ENCODE results near the gene SPATA18. TPM values are rescaled to one million over a fixed set of nuclear protein-coding genes. Genes with fewer than 3 reads are reported as not detected.

SPATA18 gene
- total RNA-seq, 1 experiment from 2014 or later, result 0.47 TPM

DNA sequence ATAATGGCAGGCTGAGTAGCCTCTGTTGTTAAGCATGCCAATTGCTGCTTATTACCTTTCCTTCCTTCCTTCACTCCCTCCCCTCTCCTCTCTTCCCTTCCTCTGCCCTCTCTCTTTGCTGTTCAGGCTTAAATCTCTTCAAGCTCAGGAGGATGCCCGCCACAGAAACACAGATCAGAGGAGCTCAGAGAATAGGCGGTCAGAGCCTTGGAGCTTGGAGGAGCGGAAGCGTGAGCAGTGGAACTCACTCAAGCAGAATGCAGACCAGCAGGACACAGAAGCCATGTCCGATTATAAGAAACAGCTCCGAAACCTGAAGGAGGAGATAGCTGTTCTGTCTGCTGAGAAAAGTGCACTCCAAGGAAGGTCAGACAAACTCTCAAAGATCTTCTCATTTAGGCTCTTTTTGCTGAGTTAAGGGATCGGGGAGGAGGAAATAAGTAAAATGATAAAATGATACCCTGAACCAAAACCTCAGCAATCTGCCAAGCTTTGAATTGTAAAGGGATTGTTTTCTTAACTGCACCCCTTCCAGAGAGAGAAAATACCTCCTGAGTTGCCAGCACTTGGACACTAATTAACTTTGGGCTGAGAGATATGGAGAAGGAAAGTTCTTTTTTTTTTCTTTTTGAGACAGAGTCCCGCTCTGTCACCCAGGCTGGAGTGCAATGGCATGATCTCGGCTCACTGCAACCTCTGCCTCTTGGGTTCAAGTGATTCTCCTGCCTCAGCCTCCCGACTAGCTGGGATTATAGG is 20.9 kb downstream of the SPATA18 start:
- ATAC-seq, result no peak
- CTCF ChIA-PET, result no interaction called here
- intact Hi-C loops (cut with micrococcal nuclease), result no loop called here
- H3K27me3 ChIP-seq (ENCODE audit: insufficient read depth, low read length), result peaks cover 49% of the 10 kb centered on the region
- RAD21 ChIA-PET (ENCODE audit: low non-redundant PET in 1 of 2, low total read pairs in 2 of 2, uncharacterized antibody in 2 of 2, unreplicated experiment in 2 of 2), result no interaction called here
- POLR2A ChIA-PET, result no interaction called here
- H3K9me3 ChIP-seq (ENCODE audit: control insufficient read depth in 1 of 2, insufficient read depth in 1 of 2, low read depth in 1 of 2, low read length in 2 of 2), result no peaks in the 10 kb centered on the region
- H3K9me2 ChIP-seq (ENCODE audit: insufficient read depth), result no peaks in the 10 kb centered on the region
- no peak overlapping the region for H2AFZ ChIP-seq (ENCODE audit: low read depth, low read length, poor library complexity, severe bottlenecking)
- H4K20me1 ChIP-seq (ENCODE audit: insufficient read depth), result no peaks in the 10 kb centered on the region
- no peaks in the 10 kb centered on the region for H3K36me3 ChIP-seq (ENCODE audit: control insufficient read depth in 1 of 2, insufficient read depth in 2 of 2, low read length in 2 of 2)
- H3K27ac ChIP-seq (ENCODE audit: low read depth, low read length), result no peak overlapping the region
- H3K79me2 ChIP-seq (ENCODE audit: insufficient read depth, low read length), result no peaks in the 10 kb centered on the region
- H3K4me3 ChIP-seq (replicated peaks in 1 of 2; ENCODE audit: low read depth in 1 of 2, low read length in 2 of 2), result no peak overlapping the region
- no peak for DNase-seq (ENCODE audit: low read depth, low spot score)
- H3K9ac ChIP-seq (ENCODE audit: low read length), result no peak overlapping the region
- no TSS peak for BruUV-seq (replicated peaks)
- no peak overlapping the region for H3K4me2 ChIP-seq (ENCODE audit: low read length)
- no peak for TF ChIP-seq ZNF274 (IDR thresholded peaks at IDR 0.05; ENCODE audit: low read depth, low read length)
- TF ChIP-seq, protein P1, sequence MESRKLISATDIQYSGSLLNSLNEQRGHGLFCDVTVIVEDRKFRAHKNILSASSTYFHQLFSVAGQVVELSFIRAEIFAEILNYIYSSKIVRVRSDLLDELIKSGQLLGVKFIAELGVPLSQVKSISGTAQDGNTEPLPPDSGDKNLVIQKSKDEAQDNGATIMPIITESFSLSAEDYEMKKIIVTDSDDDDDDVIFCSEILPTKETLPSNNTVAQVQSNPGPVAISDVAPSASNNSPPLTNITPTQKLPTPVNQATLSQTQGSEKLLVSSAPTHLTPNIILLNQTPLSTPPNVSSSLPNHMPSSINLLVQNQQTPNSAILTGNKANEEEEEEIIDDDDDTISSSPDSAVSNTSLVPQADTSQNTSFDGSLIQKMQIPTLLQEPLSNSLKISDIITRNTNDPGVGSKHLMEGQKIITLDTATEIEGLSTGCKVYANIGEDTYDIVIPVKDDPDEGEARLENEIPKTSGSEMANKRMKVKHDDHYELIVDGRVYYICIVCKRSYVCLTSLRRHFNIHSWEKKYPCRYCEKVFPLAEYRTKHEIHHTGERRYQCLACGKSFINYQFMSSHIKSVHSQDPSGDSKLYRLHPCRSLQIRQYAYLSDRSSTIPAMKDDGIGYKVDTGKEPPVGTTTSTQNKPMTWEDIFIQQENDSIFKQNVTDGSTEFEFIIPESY (IDR thresholded peaks at IDR 0.05; ENCODE audit: extremely low read depth, insufficient replicate concordance, low read length), result no peak
- no peak for TF ChIP-seq ELF1 (IDR thresholded peaks at IDR 0.05; ENCODE audit: borderline replicate concordance, low read depth)
- no peak for TF ChIP-seq EZH2 (IDR thresholded peaks at IDR 0.05)
- TF ChIP-seq POLR2AphosphoS5 (IDR thresholded peaks at IDR 0.05; ENCODE audit: low read depth, low read length), result no peak
- H3K4me1 ChIP-seq (ENCODE audit: control insufficient read depth in 1 of 2, insufficient read depth in 2 of 2, low read length in 2 of 2), result no peaks in the 10 kb centered on the region

DNA sequence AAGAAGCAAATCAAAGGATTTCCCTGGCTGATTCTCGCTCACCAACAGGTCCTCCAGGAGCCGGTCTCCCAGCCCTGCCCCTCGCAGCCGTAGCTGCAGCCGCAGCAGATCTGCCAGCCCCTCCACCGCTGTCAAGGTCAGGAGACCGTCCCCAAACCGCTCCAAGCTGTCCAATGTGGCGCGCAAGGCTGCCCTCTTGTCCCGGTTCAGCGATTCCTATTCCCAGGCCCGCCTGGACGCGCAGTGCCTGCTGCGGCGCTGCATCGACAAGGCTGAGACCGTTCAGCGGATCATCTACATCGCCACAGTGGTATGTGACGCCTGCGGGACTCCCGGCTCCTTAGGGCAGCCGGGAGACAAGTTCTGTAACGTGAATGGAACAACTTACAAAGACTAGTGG is 25.6 kb downstream of the SPATA18 start:
- DNase-seq (ENCODE audit: low read depth, low spot score), result no peak
- Histone ChIP-seq H3K27me3 (ENCODE audit: insufficient read depth, low read length) (peaks cover 71% of the 10 kb centered on the region), H3K79me2 (ENCODE audit: insufficient read depth, low read length) (no peaks in the 10 kb centered on the region), H3K9me2 (ENCODE audit: insufficient read depth) (no peaks in the 10 kb centered on the region), H2AFZ (ENCODE audit: low read depth, low read length, poor library complexity, severe bottlenecking) (no peak overlapping the region), H3K36me3 (ENCODE audit: control insufficient read depth in 1 of 2, insufficient read depth in 2 of 2, low read length in 2 of 2) (no peaks in the 10 kb centered on the region), H3K27ac (ENCODE audit: low read depth, low read length) (no peak overlapping the region), H3K4me3 (replicated peaks in 1 of 2; ENCODE audit: low read depth in 1 of 2, low read length in 2 of 2) (no peak overlapping the region), H3K4me1 (ENCODE audit: control insufficient read depth in 1 of 2, insufficient read depth in 2 of 2, low read length in 2 of 2) (no peaks in the 10 kb centered on the region), H3K9me3 (ENCODE audit: control insufficient read depth in 1 of 2, insufficient read depth in 1 of 2, low read depth in 1 of 2, low read length in 2 of 2) (no peaks in the 10 kb centered on the region), H3K4me2 (ENCODE audit: low read length) (no peak overlapping the region), H3K9ac (ENCODE audit: low read length) (no peak overlapping the region), H4K20me1 (ENCODE audit: insufficient read depth) (no peaks in the 10 kb centered on the region)
- intact Hi-C loops (cut with micrococcal nuclease), result no loop called here
- no peak; the same call in 1 of the 2 replicates for ATAC-seq
- CTCF ChIA-PET, result no interaction called here
- TF ChIP-seq TCF7L2 (IDR thresholded peaks at IDR 0.05; ENCODE audit: borderline replicate concordance, extremely low read depth, insufficient read depth, insufficient read length) (no peak), CEBPB (IDR thresholded peaks at IDR 0.05; ENCODE audit: low read depth) (no peak), ZNF274 (IDR thresholded peaks at IDR 0.05; ENCODE audit: low read depth, low read length) (no peak), EZH2 (IDR thresholded peaks at IDR 0.05) (no peak), ELF1 (IDR thresholded peaks at IDR 0.05; ENCODE audit: borderline replicate concordance, low read depth) (no peak), SRF (IDR thresholded peaks at IDR 0.05; ENCODE audit: low read depth) (no peak), YY1 (IDR thresholded peaks at IDR 0.05; ENCODE audit: extremely low read depth, insufficient replicate concordance, low read depth, low read length) (no peak), EGR1 (IDR thresholded peaks at IDR 0.05; ENCODE audit: low read depth) (no peak), RAD21 (IDR thresholded peaks at IDR 0.05; ENCODE audit: low read depth) (no peak), SP1 (IDR thresholded peaks at IDR 0.05; ENCODE audit: low read depth) (no peak)
- TF ChIP-seq, protein P2, sequence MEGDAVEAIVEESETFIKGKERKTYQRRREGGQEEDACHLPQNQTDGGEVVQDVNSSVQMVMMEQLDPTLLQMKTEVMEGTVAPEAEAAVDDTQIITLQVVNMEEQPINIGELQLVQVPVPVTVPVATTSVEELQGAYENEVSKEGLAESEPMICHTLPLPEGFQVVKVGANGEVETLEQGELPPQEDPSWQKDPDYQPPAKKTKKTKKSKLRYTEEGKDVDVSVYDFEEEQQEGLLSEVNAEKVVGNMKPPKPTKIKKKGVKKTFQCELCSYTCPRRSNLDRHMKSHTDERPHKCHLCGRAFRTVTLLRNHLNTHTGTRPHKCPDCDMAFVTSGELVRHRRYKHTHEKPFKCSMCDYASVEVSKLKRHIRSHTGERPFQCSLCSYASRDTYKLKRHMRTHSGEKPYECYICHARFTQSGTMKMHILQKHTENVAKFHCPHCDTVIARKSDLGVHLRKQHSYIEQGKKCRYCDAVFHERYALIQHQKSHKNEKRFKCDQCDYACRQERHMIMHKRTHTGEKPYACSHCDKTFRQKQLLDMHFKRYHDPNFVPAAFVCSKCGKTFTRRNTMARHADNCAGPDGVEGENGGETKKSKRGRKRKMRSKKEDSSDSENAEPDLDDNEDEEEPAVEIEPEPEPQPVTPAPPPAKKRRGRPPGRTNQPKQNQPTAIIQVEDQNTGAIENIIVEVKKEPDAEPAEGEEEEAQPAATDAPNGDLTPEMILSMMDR (IDR thresholded peaks at IDR 0.05 in 2 of 3, conservative IDR thresholded peaks at IDR 0.05 in 1 of 3; ENCODE audit: borderline replicate concordance in 1 of 3, insufficient read depth in 1 of 3, low read depth in 2 of 3, low read length in 2 of 3), result no peak
- TF ChIP-seq, protein P3, sequence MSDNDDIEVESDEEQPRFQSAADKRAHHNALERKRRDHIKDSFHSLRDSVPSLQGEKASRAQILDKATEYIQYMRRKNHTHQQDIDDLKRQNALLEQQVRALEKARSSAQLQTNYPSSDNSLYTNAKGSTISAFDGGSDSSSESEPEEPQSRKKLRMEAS (IDR thresholded peaks at IDR 0.05), result no peak
- POLR2A ChIA-PET, result no interaction called here
- RAD21 ChIA-PET (ENCODE audit: low non-redundant PET in 1 of 2, low total read pairs in 2 of 2, uncharacterized antibody in 2 of 2, unreplicated experiment in 2 of 2), result no interaction called here
- BruUV-seq (replicated peaks), result no TSS peak
